Renal cortical epithelial cell (primary cell): ENCODE results near the gene SLC38A1. TPM values are rescaled to one million over a fixed set of nuclear protein-coding genes. Genes with fewer than 3 reads are reported as not detected.
"Not testable (repeated sequence)": the region's sequence is repeated elsewhere in the genome, so short reads cannot be mapped to it uniquely, and the experiment has no call there.

Source experiments
- DNase-seq: peaks from one replicate; pipeline ENCODE4 v3.0.0-alpha.2; 2011; ENCODE audit warnings: low read depth
- total RNA-seq: library from RNA; depleted of rRNA; stranded (reverse); fragments of >200 nt; gene quantifications from 2 replicates; pipeline ENCODE4 v1.2.3, GENCODE V29; 2014

The SLC38A1 gene
- total RNA-seq, 1 donor from 2014 or later: 228 TPM

GRCh38 chr12:46165191-46165590 is 103.7 kb downstream of the SLC38A1 start:
- no peak for DNase-seq

DNA sequence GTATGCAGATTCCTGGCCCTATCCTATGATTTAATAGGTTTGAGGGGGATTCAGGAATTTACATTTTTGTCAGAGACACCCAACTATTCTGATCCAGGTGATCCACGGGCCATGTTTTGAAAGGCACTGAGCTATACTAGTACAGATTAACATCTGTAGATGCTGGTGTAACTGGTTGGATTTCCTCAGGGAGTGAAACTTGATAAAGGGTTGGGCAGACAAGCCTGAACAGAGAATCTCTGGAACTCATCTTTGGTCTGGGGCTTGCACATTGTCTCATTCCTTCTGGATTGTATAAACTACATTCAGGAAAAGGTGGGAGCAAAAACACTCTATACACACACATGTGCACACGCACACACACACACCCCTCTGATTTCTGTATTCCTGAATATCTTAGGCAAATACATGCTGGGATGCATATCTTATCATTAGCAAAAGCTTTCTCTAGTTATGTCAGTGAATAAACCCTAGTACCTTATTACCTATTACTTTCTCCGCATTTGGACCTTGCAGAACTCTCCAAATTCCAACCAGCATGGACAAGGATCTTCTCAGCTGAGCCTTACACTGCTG is 104.6 kb downstream of the SLC38A1 start:
- DNase-seq: no peak

- not testable (repeated sequence) for DNase-seq
Measured at GRCh38 chr12:46162549-46163076, 106.2 kb downstream of the SLC38A1 start.

- no peak for DNase-seq
Measured at GRCh38 chr12:46160981-46161690, 107.7 kb downstream of the SLC38A1 start.

- peak; percentile 100 for DNase-seq
Measured at GRCh38 chr12:46160101-46160980, 108.5 kb downstream of the SLC38A1 start.

DNA sequence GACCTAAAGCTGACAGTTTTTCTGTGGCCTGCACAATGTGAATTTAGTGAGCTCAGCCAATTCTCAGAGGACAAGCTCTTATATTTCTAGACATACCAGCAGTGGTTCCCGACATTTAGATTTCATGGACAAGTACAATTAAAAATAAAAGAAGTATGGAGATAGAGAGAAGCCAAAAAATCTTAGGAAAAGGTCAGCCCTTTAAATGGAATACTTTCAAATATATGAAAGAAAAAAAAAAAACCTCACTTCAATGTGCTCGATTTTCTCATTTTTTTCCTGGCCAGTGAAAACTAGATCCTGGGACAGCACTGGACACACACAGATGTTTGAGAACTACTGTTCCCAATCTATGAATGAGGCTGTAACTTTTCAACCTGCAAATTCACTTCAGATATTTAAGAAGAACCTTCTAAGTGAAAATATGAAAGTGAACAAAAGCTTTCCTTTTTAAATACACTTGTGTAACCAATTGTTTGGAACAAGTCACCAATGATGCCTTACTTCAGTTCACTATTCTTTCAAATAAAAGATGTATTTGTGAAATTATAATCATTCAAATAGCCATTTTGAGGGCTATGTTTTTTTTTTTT is 109.4 kb downstream of the SLC38A1 start:
- no peak for DNase-seq

DNA sequence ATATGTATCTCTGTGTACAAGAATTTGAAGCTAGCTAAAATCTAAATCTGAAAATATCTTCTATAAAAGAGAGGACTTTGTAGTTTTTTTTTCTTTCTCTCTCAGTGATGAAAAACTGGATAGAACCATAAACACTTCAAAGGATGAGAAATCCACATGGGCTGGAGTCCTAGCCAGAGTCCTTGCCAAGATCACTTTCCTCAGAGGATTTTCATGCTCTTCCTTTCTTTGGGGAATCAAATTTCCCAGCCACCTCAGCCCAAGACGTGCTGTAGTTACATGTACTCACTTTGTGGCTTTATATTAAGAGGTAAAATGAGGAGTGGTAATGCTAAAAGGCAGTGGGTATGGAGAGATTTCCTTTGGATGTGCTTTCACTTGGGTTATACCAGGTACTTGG is 110.3 kb downstream of the SLC38A1 start:
- DNase-seq: no peak

GRCh38 chr12:46154221-46154985 is 114.4 kb downstream of the SLC38A1 start:
- peak; percentile 79 for DNase-seq

GRCh38 chr12:46153268-46153872 is 115.5 kb downstream of the SLC38A1 start:
- peak; percentile 59 for DNase-seq

- DNase-seq: no peak
Measured at GRCh38 chr12:46152456-46152855, 116.4 kb downstream of the SLC38A1 start.

DNA sequence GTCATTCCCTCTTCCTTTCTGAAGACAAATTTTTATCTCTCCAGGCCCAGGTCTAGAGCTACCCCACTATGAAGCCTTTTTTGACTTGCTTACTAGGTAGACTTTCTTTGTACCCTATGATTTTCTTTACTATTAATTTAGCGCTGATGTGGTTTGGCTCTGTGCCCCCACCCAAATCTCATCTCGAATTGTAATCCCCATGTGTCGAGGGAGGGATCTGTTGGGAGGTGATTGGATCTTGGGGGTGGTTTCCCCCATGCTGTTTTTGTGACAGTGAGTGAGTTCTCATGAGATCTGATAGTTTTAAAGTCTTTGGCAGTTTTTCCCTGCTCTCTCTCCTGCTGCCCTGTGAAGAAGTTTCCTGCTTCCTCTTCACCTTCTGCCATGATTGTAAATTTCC is 118.1 kb downstream of the SLC38A1 start:
- no peak for DNase-seq

DNA sequence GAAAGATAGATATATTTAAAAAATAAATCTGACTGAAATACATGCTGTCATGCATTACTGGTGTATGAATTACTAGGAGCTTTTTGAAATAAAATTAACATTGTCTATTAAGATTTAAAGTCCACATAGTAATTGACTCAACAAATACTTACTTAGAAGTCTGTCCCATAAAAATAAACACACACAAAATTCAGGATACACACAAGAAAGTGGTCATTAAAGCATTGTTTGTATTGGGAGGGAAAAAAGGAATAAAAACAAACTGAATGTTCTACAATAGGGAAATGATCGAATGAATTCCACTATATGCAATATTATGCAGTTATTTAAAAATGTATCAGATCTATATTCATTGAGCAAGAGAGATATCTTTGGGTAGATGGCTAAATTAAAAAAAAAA is 118.9 kb downstream of the SLC38A1 start:
- DNase-seq: no peak

GRCh38 chr12:46149079-46149464 is 119.8 kb downstream of the SLC38A1 start:
- DNase-seq: no peak

DNA sequence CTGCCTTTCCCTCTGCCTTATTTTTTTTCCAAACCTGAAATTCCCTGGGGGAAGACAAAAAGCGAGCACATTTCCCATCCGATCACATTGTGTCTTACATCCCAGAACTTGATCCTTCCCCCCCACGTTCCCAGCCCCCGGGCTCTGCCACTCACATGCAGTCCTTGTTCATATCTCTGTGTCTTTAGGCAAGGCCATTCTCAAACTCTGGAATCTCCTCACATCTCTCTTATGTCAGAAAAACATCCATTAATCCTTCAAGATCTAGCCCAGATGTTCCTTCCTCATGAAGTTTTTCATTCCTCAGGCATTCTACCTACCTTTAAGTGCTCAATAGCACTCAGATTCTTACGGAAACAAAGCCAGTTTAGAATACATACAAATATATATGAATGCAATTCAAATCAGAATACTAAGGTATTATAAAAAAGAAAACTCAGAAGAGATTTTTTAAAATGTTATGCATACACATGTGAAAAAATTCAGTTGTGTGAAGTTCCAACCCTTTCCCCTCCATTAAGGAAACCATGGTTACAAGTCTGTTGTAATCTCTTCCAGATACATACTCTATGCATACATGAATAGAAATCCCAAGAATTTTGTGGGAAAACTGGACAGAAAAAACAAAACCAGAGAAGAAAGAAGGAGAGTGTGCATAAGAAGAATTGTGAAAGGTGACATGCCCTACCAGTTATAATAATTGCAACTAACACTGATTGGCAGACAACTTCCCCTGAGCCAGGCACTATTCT is 120.3 kb downstream of the SLC38A1 start:
- no peak for DNase-seq

- DNase-seq: no peak
Measured at GRCh38 chr12:46147144-46147543, 121.7 kb downstream of the SLC38A1 start.

- DNase-seq: no peak
Measured at GRCh38 chr12:46145881-46146280, 123.0 kb downstream of the SLC38A1 start.

DNA sequence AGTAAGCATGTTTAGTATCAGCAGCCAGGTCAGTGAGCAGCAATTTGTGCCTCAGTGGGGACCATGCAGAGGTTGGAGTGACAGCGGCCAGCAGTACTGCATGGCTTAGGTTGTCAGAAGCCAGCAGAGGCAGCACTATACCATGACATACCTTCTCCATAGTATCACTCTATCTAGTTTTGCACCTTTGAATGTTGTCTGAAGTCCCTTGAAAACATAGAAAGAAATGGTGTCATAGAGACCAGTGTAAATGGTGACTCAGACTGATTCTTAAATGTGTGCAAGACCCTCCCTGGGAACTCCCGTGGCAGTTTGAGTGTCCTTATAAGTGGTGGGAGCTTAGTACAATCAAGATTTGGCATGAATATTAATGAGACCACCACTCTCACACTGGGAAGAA is 124.4 kb downstream of the SLC38A1 start:
- no peak for DNase-seq

- no peak for DNase-seq
Measured at GRCh38 chr12:46136249-46136648, 132.6 kb downstream of the SLC38A1 start.

DNA sequence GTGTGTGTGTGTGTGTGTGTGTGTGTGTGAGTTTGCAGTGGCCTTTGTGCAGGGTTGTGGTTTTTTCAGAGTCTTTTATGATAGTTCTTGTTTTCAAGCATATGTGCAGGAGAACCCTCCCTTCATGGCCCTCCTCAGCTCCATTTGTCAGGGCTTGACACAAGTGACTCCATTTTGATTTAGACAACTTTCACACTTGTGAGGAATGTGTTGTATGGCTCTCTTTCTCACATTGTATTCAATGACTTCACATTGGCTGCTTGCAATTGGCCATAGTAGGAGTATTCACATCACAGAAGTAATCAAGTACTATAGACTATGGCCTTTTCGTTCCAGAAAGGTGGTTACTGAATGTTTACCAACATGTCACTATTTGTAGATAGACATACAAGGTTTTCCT is 133.1 kb downstream of the SLC38A1 start:
- no peak for DNase-seq

GRCh38 chr12:46134852-46135251 is 134.0 kb downstream of the SLC38A1 start:
- no peak for DNase-seq
